AG04450 (cell line): ENCODE measurements around the gene CFAP97D2. TPM values are rescaled to one million over a fixed set of nuclear protein-coding genes. Genes with fewer than 3 reads are reported as not detected.

ENCODE experiments used
- CTCF ChIA-PET: fragments of 300-600, 350-600 bp; formaldehyde crosslinking; extraction: SDS; loops from one replicate; lab custom pipeline; 2022; ENCODE audit warnings: antibody characterized with exemption, inconsistent platforms; lab: Charles Lee
- POLR2A ChIA-PET: fragments of 350-600 bp; formaldehyde crosslinking; extraction: SDS; loops from one replicate; lab custom pipeline; 2021; ENCODE audit warnings: antibody characterized with exemption, inconsistent platforms; lab: Yijun Ruan, JAX
- DNase-seq: peaks from one replicate; pipeline ENCODE4 v3.0.0-alpha.2; 2011; ENCODE audit warnings: low read depth, low spot score
- H3K27ac ChIP-seq: one replicate; pipeline ENCODE4 v1.5.1; 2012; ENCODE audit warnings: low read depth, low read length, control low read depth
- H3K27me3 ChIP-seq: one replicate; pipeline ENCODE4 v1.6.0; 2012; ENCODE audit warnings: low read length; ENCODE audit not compliant: control insufficient read depth, insufficient read depth
- H3K4me3 ChIP-seq: 2 replicates; pipeline ENCODE4 v1.5.1; 2011; ENCODE audit warnings: mild to moderate bottlenecking, low read depth, low read length, control low read depth
- H3K9me3 ChIP-seq: 2 replicates; pipeline ENCODE4 v1.5.1; 2012; ENCODE audit warnings: low read length; ENCODE audit not compliant: control insufficient read depth, insufficient read depth
- CTCF ChIP-seq: IDR thresholded peaks from 2 replicates; pipeline ENCODE4 v1.5.1; 2011; ENCODE audit warnings: low read depth, low read length, control low read depth, inconsistent platforms
- polyA plus RNA-seq: library from polyadenylated mRNA; depleted of rRNA; stranded (reverse); fragments of >200 nt; gene quantifications from 2 replicates; pipeline ENCODE4 v1.2.3, GENCODE V29; 2011

CFAP97D2 gene
- polyA plus RNA-seq, 1 experiment = not detected

GRCh38 chr13:114144606-114145244, 34.3 kb upstream of the CFAP97D2 start:
- CTCF ChIA-PET = no interaction called here
- peaks cover 3% of the 10 kb centered on the region; the same call in 1 of the 2 replicates for H3K9me3 ChIP-seq
- peaks cover 6% of the 10 kb centered on the region for H3K27me3 ChIP-seq
- no peak for TF ChIP-seq CTCF
- no peak overlapping the region for H3K4me3 ChIP-seq
- POLR2A ChIA-PET = no interaction called here
- H3K27ac ChIP-seq = peak overlapping the region; percentile 11
- no peak for DNase-seq

- Histone ChIP-seq H3K27me3 (peaks cover 7% of the 10 kb centered on the region), H3K9me3 (peaks cover 3% of the 10 kb centered on the region; the same call in 1 of the 2 replicates), H3K27ac (no peak overlapping the region), H3K4me3 (no peak overlapping the region)
- DNase-seq = no peak
- POLR2A ChIA-PET = no interaction called here
- no peak for TF ChIP-seq CTCF
- CTCF ChIA-PET = no interaction called here
These were observed 33.8 kb upstream of the CFAP97D2 start for GRCh38 chr13:114145256-114145655.

GRCh38 chr13:114145722-114146121, 33.3 kb upstream of the CFAP97D2 start:
- no peak overlapping the region for H3K27ac ChIP-seq
- no peak overlapping the region for H3K4me3 ChIP-seq
- no peak for DNase-seq
- POLR2A ChIA-PET = no interaction called here
- peaks cover 11% of the 10 kb centered on the region for H3K27me3 ChIP-seq
- no peak for TF ChIP-seq CTCF
- H3K9me3 ChIP-seq = no peaks in the 10 kb centered on the region
- CTCF ChIA-PET = interaction anchor here (1.4 kb wide), 1 partner anchor 25 kb away, joined by 5 read pairs; no protein-coding TSS in a partner anchor

GRCh38 chr13:114146173-114146572, 32.9 kb upstream of the CFAP97D2 start:
- CTCF ChIA-PET = interaction anchor here (1.4 kb wide), 1 partner anchor 25 kb away, joined by 5 read pairs; no protein-coding TSS in a partner anchor
- Histone ChIP-seq H3K9me3 (no peaks in the 10 kb centered on the region), H3K4me3 (no peak overlapping the region), H3K27me3 (peaks cover 8% of the 10 kb centered on the region), H3K27ac (no peak overlapping the region)
- no peak for TF ChIP-seq CTCF
- POLR2A ChIA-PET = no interaction called here
- DNase-seq = no peak

- Histone ChIP-seq H3K27me3 (peaks cover 8% of the 10 kb centered on the region), H3K9me3 (no peaks in the 10 kb centered on the region; the same call in 1 of the 2 replicates), H3K27ac (no peak overlapping the region), H3K4me3 (no peak overlapping the region)
- peak; percentile 51 for TF ChIP-seq CTCF
- CTCF ChIA-PET = interaction anchor here (1.4 kb wide), 1 partner anchor 24 kb away, joined by 5 read pairs; no protein-coding TSS in a partner anchor
- POLR2A ChIA-PET = no interaction called here
- DNase-seq = no peak
These were observed 32.4 kb upstream of the CFAP97D2 start for GRCh38 chr13:114146629-114147028.
